HCT116 (cell line): ENCODE data around the gene TM6SF1. TPM values are rescaled to one million over a fixed set of nuclear protein-coding genes. Genes with fewer than 3 reads are reported as not detected.

ENCODE experiments used
- ATAC-seq: fragments of 200-7000 bp; cut with Tn5 transposase; 2 replicates; pipeline ENCODE4 v1.9.1; 2020; ENCODE audit warnings: mild to moderate bottlenecking, moderate library complexity
- BruUV-seq: library from RNA; stranded (reverse); fragments of 400-500 nt; replicated peaks from 2 replicates; lab custom pipeline; 2021; lab: Mats Ljungman, UMichigan
- CTCF ChIA-PET: fragments of 300-600 bp; sonication (Branson Sonifier 250); formaldehyde crosslinking; loops from one replicate; lab custom pipeline; 2021; ENCODE audit warnings: antibody characterized with exemption; lab: Charles Lee
- POLR2A ChIA-PET: fragments of 300-600, 350-600 bp; sonication (Branson Sonifier 250); formaldehyde crosslinking; loops from one replicate; lab custom pipeline; 2021; ENCODE audit warnings: antibody characterized with exemption; lab: Charles Lee
- RAD21 ChIA-PET, 2 experiments: fragments of 300-600 bp; sonication (Branson Sonifier 250); formaldehyde crosslinking; loops; one replicate each; lab custom pipeline; 2023; ENCODE audit warnings: low total read pairs in 2 of 2; ENCODE audit not compliant: uncharacterized antibody in 2 of 2, unreplicated experiment in 2 of 2, low non-redundant PET in 1 of 2; lab: Charles Lee
- DNase-seq: peaks from one replicate; pipeline ENCODE4 v3.0.0-alpha.2; 2010; ENCODE audit warnings: low read depth, low spot score
- H2AFZ ChIP-seq: fragments of 200-600 bp; shearing (Covaris generic), sonication (generic); 2 replicates; pipeline ENCODE4 v1.6.1; 2017; ENCODE audit warnings: low read depth, mixed run types, mixed read lengths, antibody characterized with exemption, low read length; ENCODE audit not compliant: poor library complexity, severe bottlenecking
- H3K27ac ChIP-seq: 2 replicates; pipeline ENCODE4 v1.5.1; 2012; ENCODE audit warnings: low read depth, low read length
- H3K27me3 ChIP-seq: fragments of 200-600 bp; sonication (generic); 2 replicates; pipeline ENCODE4 v1.6.1; 2016; ENCODE audit warnings: mixed run types, low read length, mixed read lengths; ENCODE audit not compliant: insufficient read depth
- H3K36me3 ChIP-seq, 2 experiments: fragments of 200-500 bp in 1 of 2; fragments of 200-600 bp in 1 of 2; sonication (Bioruptor generic) in 1 of 2; sonication (generic) in 1 of 2; 2 replicates each; pipeline versions ENCODE4 v1.5.1 to v1.6.1; 2014 to 2016; ENCODE audit warnings: low read length in 2 of 2, inconsistent platforms in 1 of 2, mixed read lengths in 1 of 2, mixed run types in 1 of 2; ENCODE audit not compliant: insufficient read depth in 2 of 2, control insufficient read depth in 1 of 2
- H3K4me1 ChIP-seq, 2 experiments: fragments of 200-600 bp in 1 of 2; sonication (generic) in 1 of 2; 2 replicates each; pipeline versions ENCODE4 v1.5.1 to v1.6.1; 2012 to 2017; ENCODE audit warnings: low read length in 2 of 2, inconsistent platforms in 1 of 2, mild to moderate bottlenecking in 1 of 2, mixed read lengths in 1 of 2, mixed run types in 1 of 2, moderate library complexity in 1 of 2; ENCODE audit not compliant: insufficient read depth in 2 of 2, control insufficient read depth in 1 of 2
- H3K4me2 ChIP-seq: fragments of 200-600 bp; sonication (generic); 2 replicates; pipeline ENCODE4 v1.6.1; 2017; ENCODE audit warnings: mixed run types, low read length, mixed read lengths
- H3K4me3 ChIP-seq, 2 experiments: fragments of 200-600 bp in 1 of 2; sonication (generic) in 1 of 2; replicated peaks in 1 of 2; 2 replicates each; pipeline ENCODE4 v1.5.1; 2011 to 2016; ENCODE audit warnings: low read length in 2 of 2, control low read depth in 1 of 2, low read depth in 1 of 2, mild to moderate bottlenecking in 1 of 2, mixed read lengths in 1 of 2, mixed run types in 1 of 2
- H3K79me2 ChIP-seq: fragments of 200-600 bp; sonication (generic); 2 replicates; pipeline ENCODE4 v1.6.1; 2017; ENCODE audit warnings: mild to moderate bottlenecking, mixed run types, low read length, moderate library complexity, mixed read lengths; ENCODE audit not compliant: insufficient read depth
- H3K9ac ChIP-seq: fragments of 200-600 bp; sonication (generic); 2 replicates; pipeline ENCODE4 v1.6.1; 2016; ENCODE audit warnings: low read length, mixed read lengths
- H3K9me2 ChIP-seq: fragments of 200-600 bp; sonication (generic), shearing (Covaris generic); 2 replicates; pipeline ENCODE4 v1.6.1; 2017; ENCODE audit warnings: mixed run types, mild to moderate bottlenecking, moderate library complexity; ENCODE audit not compliant: insufficient read depth
- H3K9me3 ChIP-seq, 2 experiments: fragments of 200-500 bp in 1 of 2; fragments of 200-600 bp in 1 of 2; sonication (Bioruptor generic) in 1 of 2; sonication (generic) in 1 of 2; 2 replicates each; pipeline ENCODE4 v1.6.1; 2014 to 2017; ENCODE audit warnings: low read length in 2 of 2, mixed read lengths in 2 of 2, inconsistent platforms in 1 of 2, low read depth in 1 of 2, mild to moderate bottlenecking in 1 of 2, mixed run types in 1 of 2, moderate library complexity in 1 of 2; ENCODE audit not compliant: control insufficient read depth in 1 of 2, insufficient read depth in 1 of 2
- H4K20me1 ChIP-seq: fragments of 200-600 bp; sonication (generic), shearing (Covaris generic); 2 replicates; pipeline ENCODE4 v1.6.1; 2017; ENCODE audit warnings: mixed run types, mild to moderate bottlenecking, moderate library complexity; ENCODE audit not compliant: insufficient read depth
- CBX3 ChIP-seq: IDR thresholded peaks from 2 replicates; pipeline ENCODE4 v1.6.1; 2012; ENCODE audit warnings: low read depth
- CEBPB ChIP-seq: IDR thresholded peaks from 2 replicates; pipeline ENCODE4 v1.6.1; 2012; ENCODE audit warnings: low read depth
- EGR1 ChIP-seq: IDR thresholded peaks from 2 replicates; pipeline ENCODE4 v1.6.1; 2012; ENCODE audit warnings: low read depth
- EZH2 ChIP-seq: fragments of 200-600 bp; sonication (generic); IDR thresholded peaks from 2 replicates; pipeline ENCODE4 v1.6.1; 2017; ENCODE audit warnings: antibody characterized with exemption, mixed run types
- EZH2phosphoT487 ChIP-seq: fragments of 200-600 bp; IDR thresholded peaks from 2 replicates; pipeline ENCODE4 v1.6.1; 2018; ENCODE audit warnings: antibody characterized with exemption, borderline replicate concordance
- FOSL1 ChIP-seq: IDR thresholded peaks from 2 replicates; pipeline ENCODE4 v1.6.1; 2012; ENCODE audit warnings: low read depth
- JUND ChIP-seq: IDR thresholded peaks from 2 replicates; pipeline ENCODE4 v1.6.1; 2012
- MAX ChIP-seq: IDR thresholded peaks from 2 replicates; pipeline ENCODE4 v1.6.1; 2012
- POLR2AphosphoS5 ChIP-seq: IDR thresholded peaks from 2 replicates; pipeline ENCODE4 v1.6.1; 2011; ENCODE audit warnings: mild to moderate bottlenecking, low read depth, low read length, moderate library complexity
- SP1 ChIP-seq: IDR thresholded peaks from 2 replicates; pipeline ENCODE4 v1.6.1; 2012; ENCODE audit warnings: low read depth
- SRF ChIP-seq: IDR thresholded peaks from 2 replicates; pipeline ENCODE4 v1.6.1; 2012; ENCODE audit warnings: low read depth
- intact Hi-C: fragments of 100-400 bp; cut with micrococcal nuclease; formaldehyde crosslinking; loops from 2 replicates; pipeline ENCODE4 v1.10.0; 2022
- total RNA-seq: library from RNA; stranded (reverse); gene quantifications from one replicate; pipeline ENCODE4 v1.2.1, GENCODE V29; 2021; ENCODE audit not compliant: unreplicated experiment
- TF ChIP-seq, protein P1 (sequence below): IDR thresholded peaks from 2 replicates; pipeline ENCODE4 v1.6.1; 2012; ENCODE audit warnings: low read depth
- TF ChIP-seq, protein P2 (sequence below): IDR thresholded peaks from 2 replicates; pipeline ENCODE4 v1.6.1; 2012

Gene TM6SF1
- total RNA-seq, 1 experiment from 2014 or later: not detected

DNA sequence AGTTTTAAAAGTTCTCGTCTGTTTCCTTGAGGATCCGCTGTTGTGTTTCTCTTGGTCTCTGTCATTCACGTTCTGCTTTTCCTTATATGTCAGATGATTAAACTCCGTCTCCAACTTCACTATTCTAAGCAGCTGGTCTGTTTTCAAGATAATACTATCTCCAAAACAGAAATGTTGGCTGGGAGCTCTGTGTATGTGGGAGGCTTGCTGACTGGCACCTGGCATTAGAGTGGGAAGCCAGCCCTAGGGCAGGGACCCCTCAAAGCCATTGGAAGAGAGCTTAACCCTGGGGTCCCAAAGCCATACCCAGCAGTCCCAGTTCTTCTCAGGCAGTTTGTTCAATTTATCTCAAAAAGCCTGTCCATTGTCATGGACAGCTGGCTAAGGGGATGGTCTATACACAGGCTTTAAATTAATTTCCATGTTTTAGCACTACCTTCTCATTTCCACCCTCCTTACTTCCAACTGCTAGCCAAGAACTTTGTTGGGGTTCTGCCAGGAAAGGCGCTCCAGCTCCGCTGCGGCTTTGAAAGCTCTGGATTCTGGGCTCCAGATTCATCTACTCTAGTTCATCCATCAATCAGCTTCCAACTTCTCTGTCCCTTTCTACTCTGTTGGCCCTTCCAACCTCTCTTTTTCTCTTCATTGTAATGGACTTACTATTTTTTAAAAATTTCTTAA is 49.6 kb upstream of the TM6SF1 start:
- no peak for TF ChIP-seq CEBPB
- BruUV-seq: no TSS peak
- POLR2A ChIA-PET: interaction anchor here (0.8 kb wide), 1 partner anchor 9 kb away, joined by 3 read pairs; the partner anchor contains the start of gene BTBD1
- no peaks in the 10 kb centered on the region for H3K9me2 ChIP-seq
- H4K20me1 ChIP-seq: peaks cover 17% of the 10 kb centered on the region; the same call in 1 of the 2 replicates
- no peaks in the 10 kb centered on the region for H3K9me3 ChIP-seq
- H3K4me1 ChIP-seq: no peaks in the 10 kb centered on the region
- DNase-seq (no peak), ATAC-seq (no peak)
- CTCF ChIA-PET: interaction anchor here (1.1 kb wide), 1 partner anchor 323 kb away, joined by 4 read pairs; no protein-coding TSS in a partner anchor
- RAD21 ChIA-PET: no interaction called here
- no peak overlapping the region for H3K9ac ChIP-seq
- no peak overlapping the region for H3K4me3 ChIP-seq
- no peak overlapping the region for H3K27ac ChIP-seq
- H3K79me2 ChIP-seq: peaks cover 94% of the 10 kb centered on the region
- intact Hi-C loops: no loop called here
- peaks cover 25 to 30% of the 10 kb centered on the region in 2 experiments for H3K36me3 ChIP-seq
- no peak overlapping the region for H3K4me2 ChIP-seq
- H2AFZ ChIP-seq: no peak overlapping the region
- H3K27me3 ChIP-seq: no peaks in the 10 kb centered on the region

DNA sequence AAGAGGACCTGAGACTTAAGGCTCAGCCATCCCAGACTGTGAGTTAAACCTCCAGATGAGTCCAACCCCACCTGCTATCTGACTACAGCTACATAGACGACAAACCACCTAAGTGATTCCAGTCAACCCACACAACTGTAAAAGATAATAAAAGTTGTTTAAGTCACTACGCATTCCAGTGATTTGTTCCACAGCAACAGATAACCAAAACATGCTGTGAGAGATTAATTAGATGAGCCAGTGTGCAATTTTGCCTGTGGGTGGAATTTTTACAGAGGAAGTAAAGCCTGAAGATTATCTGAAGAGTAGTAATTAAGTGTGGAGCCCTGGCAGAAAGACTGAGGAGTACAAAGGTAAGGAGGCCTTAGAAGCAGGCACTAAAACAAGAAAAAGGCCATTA is 45.8 kb upstream of the TM6SF1 start:
- DNase-seq (no peak), ATAC-seq (no peak)
- Histone ChIP-seq H2AFZ (no peak overlapping the region), H3K79me2 (peaks cover 100% of the 10 kb centered on the region), H3K27ac (no peak overlapping the region), H4K20me1 (peaks cover 23% of the 10 kb centered on the region; the same call in 1 of the 2 replicates), H3K9me3 (no peaks in the 10 kb centered on the region), H3K27me3 (no peaks in the 10 kb centered on the region), H3K9ac (no peak overlapping the region), H3K4me1 (peaks cover 4 to 12% of the 10 kb centered on the region in 2 experiments; a peak in 3 of 4 replicates), H3K9me2 (no peaks in the 10 kb centered on the region), H3K4me2 (no peak overlapping the region), H3K36me3 (peaks cover 2 to 24% of the 10 kb centered on the region in 2 experiments; a peak in 2 of 4 replicates), H3K4me3 (no peak overlapping the region)
- BruUV-seq: no TSS peak
- ChIA-PET POLR2A (no interaction called here), RAD21 (no interaction called here), CTCF (no interaction called here)
- TF ChIP-seq SRF (no peak), CBX3 (no peak), POLR2AphosphoS5 (no peak), CEBPB (no peak), SP1 (no peak), EZH2phosphoT487 (no peak), FOSL1 (no peak), EGR1 (no peak), JUND (no peak), EZH2 (no peak), MAX (no peak)
- TF ChIP-seq, protein P1, sequence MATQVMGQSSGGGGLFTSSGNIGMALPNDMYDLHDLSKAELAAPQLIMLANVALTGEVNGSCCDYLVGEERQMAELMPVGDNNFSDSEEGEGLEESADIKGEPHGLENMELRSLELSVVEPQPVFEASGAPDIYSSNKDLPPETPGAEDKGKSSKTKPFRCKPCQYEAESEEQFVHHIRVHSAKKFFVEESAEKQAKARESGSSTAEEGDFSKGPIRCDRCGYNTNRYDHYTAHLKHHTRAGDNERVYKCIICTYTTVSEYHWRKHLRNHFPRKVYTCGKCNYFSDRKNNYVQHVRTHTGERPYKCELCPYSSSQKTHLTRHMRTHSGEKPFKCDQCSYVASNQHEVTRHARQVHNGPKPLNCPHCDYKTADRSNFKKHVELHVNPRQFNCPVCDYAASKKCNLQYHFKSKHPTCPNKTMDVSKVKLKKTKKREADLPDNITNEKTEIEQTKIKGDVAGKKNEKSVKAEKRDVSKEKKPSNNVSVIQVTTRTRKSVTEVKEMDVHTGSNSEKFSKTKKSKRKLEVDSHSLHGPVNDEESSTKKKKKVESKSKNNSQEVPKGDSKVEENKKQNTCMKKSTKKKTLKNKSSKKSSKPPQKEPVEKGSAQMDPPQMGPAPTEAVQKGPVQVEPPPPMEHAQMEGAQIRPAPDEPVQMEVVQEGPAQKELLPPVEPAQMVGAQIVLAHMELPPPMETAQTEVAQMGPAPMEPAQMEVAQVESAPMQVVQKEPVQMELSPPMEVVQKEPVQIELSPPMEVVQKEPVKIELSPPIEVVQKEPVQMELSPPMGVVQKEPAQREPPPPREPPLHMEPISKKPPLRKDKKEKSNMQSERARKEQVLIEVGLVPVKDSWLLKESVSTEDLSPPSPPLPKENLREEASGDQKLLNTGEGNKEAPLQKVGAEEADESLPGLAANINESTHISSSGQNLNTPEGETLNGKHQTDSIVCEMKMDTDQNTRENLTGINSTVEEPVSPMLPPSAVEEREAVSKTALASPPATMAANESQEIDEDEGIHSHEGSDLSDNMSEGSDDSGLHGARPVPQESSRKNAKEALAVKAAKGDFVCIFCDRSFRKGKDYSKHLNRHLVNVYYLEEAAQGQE: no peak
- TF ChIP-seq, protein P2, sequence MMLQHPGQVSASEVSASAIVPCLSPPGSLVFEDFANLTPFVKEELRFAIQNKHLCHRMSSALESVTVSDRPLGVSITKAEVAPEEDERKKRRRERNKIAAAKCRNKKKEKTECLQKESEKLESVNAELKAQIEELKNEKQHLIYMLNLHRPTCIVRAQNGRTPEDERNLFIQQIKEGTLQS: no peak
- intact Hi-C loops: loop anchor here (5.0 kb wide), 1 partner anchor 314 kb away; no protein-coding TSS in a partner anchor
